ENCODE measurements around the gene PRICKLE1.

PRICKLE1 gene

DNA sequence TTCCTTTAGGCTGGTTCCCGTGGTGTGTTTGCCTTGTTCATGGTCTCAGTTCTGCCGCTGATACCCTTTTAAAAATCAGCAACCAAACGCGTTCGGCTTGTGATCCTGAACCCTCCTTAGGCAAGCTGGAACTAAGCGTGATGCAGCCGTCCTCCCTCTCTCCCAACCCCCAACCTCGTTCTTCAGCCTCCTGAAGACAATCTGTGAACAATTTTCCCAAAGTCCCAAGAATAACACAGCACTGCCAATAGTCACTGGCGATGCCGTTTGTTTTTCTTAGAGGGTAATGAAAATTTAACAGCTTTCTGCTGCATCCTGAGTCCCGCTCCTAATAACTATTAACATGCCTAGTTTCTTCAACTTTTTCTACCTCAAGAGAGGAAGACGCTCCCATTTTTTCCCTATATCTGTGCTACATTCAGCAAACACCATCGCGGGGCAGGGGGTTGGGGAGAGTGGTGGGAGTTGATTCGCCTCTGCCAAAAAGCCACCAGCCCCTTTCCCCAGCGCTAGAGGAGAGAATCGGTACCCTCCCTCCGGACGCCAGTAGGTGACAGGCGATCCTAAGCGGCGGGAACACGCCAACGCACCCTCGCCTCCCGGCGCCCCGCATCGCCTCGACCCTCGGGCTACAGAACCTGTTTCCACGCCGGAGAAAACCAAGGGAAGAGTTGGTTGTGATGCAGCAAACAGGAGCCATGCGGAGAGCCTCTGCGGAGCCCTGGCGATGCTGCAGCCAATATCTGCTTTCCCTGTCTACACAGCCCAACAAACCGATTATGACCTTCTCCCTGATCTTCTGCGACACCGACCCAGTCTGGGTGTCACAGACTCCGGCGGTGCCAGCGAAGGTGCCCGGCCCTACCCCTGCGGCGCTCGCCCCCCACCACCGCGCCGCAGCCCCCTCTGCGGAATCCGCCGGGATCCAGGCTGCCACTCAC, 752 bp downstream of the PRICKLE1 start:
- DNase-seq: no peak

DNA sequence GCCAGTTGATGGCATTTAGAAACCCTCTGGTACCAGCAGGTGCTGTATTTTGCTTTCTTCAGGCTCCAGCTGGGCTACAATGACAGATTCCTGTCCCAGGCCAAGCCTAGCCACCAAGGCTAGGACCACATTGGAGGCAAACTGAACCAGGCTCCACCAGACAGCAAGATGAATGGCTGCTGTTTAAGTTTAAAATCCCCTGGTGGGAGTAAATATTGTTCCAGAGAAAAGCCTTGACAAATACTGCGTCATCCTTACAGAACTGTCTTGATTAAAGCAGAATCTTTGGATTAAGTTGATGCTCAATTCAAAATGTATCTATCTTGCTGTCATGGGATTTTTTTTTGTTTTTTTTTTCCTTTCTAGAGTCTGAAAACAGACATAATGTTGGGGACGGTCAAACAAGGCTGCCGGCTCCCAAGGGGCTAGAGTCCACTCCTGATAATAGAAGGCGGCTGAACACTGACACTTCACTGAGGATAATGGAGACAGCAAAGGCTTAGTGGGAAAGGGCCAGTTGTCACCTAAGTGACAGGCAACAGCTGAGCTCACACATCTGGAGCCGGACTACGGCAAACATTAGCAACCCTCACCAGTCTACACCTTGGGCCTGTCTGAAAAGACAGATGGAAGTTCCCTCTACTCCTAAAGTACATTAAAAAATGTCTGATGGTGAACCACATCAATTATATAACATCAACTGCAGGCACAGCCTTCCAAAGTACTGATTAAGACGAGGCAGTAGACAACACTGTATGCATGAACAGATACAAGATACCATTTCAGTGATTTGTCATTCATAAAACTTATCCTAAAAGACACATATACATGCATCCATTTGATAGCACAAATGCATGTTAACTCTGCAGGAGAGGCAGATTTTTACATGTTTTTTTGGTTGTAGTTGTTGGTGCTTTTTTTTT, 1.7 kb downstream of the PRICKLE1 start:
- no peak for DNase-seq

DNA sequence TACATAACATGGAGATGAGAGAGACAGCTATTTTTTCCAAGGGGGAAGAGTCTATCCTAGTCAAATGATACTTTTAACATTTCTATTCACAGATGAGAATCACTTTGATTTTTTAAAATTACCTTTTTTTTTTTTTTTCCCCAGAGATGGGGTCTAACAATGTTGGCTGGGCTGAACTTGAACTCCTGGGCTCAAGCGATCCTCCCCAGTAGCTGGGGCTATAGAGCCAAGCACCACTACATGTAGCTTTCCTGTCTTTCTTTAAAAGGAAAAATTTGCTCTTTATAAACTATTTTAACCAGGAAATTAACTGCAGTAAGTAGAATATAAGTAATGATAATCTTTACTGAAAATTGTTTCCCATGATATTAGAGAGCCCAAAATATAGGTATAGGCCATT, 3.3 kb downstream of the PRICKLE1 start:
- no peak for DNase-seq

DNA sequence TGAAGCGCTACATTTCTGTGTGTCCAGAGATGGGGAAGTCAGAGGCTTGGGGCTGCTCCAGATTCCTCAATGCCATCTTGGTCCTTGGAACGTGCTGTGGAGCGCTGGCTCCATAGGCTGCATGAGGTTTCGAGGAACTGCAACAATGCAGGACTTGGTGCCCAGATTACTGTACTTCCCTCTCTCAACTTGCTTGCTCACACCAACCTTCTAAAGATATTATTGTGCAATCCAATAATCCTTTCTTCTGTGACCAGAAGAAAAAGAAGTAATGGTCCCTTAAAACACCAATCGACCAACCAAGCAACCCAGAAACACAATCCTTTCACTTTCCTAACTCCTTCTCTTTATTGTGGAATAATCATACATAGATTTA, 3.7 kb downstream of the PRICKLE1 start:
- no peak for DNase-seq

DNA sequence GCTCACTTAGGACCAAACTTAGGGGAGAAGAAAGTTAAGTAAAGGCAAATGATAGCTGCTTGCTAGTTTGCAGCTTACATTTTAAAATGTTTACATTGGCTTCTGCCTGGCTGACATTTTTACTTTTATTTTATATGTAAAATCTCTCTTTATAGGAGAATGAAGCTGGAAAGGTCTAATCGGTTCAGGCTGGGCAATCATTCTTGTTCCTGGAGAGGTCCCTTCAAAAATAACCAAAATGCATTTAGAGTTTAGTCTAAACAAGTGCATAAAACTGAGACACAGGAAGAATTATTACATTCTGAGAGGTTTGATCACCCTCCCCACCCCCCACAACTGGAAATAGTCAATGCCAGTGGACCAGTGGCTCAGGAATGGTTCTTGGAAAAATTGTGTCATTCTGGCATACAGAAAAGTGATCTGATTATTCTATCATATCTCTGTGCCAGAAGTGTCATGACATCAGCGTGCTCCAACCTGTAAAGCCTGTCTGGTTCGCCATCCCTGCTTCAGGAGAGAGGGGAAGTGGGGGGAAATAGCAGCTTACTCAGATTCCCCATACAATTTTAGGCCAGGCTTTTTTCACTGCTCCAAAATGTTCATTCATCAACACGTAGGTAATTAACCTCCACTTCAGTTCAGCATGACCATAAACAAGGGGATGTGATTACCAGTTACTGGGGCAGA, 4.2 kb downstream of the PRICKLE1 start:
- no peak for DNase-seq

DNA sequence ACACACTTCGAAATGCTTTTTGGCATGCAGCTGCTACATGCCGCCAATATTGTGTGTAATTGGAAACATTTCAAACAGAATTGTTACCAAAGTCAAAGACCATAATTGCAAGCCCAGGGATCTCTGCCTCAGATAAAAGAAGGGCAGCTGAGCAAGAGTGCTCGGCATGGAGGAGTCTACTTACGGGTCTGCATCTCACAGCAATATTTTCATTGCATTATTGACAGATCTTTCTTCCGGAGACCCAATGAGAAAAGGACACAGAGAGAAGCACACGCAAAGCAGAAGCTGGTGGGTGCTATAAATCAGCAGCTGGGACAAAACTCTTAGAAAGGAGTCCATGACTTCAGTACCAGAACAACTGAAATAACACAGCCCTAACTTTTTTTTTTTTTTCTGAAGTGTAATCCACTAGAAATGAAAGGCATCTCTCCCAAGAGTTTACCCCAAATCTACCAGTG, 4.9 kb downstream of the PRICKLE1 start:
- no peak for DNase-seq

DNA sequence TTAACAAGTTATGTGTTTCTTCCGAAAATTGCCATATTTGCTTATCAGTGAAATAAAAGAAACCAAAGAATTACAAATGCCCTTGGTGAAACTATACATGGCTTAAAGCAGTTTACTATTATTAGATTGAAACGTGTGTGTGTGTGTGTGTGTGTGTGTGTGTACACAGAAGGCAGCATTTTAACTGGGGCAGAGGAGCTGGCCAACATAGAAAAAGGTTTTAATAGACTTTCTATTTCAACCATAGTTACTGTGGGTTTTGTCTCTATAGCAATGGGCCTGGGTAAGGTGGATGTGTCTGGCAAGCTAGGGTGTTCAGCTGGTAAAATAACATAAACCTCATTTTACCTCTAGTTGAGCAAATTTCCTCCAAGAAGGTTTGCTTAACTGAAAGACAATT, 6.5 kb downstream of the PRICKLE1 start:
- no peak for DNase-seq

DNA sequence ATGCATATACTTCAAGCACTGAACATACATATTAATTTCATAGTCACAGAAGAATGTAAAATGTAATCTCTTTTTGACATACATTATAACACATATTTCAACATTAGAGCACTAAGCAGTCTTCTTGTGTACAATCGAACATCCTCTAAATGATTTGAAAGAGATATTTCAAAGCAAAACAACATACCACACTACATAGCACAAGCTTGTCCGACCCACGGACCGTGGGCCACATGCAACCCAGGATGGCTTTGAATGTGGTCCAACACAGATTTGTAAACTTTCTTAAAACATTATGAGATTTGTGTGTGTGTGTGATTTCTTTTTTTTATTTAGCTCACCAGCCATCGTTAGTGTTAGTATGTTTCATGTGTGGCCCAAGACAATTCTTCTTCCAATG, 7.0 kb downstream of the PRICKLE1 start:
- DNase-seq: no peak

DNA sequence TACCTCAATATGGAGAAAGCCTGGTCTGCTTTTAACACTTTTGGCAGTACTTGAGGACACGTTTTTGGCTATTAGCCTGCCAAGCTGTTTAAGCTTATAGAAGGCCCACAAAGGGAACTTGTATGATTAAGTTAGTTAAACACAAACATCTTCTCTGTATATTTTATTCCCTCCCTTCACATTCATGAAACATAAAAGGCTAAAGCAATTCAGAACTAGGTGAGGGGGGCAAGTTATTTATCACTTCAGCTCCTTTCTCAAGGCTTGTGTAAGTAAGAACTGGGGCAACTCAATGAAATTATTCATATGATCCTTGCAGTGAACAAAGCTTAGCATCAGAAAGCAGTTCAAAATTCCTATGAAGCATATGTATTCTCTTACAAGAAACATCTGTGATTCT, 7.5 kb downstream of the PRICKLE1 start:
- DNase-seq: no peak

DNA sequence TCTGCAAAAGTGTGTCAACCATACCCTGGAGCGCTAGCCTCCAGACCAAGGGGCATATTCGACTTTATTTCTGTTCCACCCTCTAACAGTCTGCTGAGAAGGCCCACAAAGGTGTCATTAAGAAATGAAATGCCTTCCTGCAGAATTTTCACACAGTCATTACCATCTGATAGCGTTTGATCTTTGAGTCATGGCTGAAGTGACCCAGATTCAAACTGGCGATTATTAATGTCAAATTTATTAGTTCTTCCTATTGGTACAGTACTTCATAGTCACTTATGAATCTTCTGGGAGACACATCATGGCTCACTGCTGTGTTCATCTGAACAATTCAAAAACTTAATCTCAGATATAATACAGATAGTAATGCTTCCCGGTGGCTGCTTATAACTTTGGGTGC, 13.2 kb downstream of the PRICKLE1 start:
- DNase-seq: no peak

DNA sequence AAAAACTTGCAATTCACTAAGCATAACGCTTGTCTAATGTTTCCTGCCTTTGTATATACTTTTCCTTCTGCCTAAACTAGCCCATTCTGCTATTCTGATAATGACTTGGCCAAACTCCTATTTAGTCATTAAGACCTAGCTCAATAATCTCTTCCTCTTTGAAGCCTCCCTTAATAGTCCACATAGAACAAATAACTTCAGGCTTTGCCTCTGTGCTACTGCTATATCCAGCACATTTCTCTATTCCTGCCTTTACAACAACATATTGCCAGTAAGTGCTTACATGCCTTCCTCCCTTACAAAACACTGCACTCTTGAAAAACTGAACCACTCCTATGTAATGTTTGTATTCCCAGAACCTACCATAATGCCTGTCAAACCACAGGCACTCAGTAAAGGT, 13.8 kb downstream of the PRICKLE1 start:
- no peak for DNase-seq

DNA sequence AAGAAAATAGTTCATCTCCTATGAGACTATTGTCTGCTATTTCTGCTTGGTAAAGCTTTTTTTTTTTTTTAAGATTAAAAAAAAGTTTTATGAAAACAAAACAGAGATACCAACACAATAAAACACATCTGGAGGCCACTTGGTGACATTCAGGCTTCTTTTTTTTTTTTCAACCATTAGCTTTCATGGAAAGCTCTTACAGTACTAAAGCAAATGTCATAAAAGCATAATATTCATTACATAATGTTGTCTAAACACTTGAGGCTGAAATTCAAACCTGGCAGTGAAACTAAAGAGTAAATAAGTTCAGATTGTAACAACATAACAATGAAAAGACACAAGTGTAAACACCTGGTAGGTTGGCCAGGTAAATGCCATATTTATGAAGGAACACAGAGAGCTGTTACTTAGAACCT, 14.7 kb downstream of the PRICKLE1 start:
- no peak for DNase-seq

DNA sequence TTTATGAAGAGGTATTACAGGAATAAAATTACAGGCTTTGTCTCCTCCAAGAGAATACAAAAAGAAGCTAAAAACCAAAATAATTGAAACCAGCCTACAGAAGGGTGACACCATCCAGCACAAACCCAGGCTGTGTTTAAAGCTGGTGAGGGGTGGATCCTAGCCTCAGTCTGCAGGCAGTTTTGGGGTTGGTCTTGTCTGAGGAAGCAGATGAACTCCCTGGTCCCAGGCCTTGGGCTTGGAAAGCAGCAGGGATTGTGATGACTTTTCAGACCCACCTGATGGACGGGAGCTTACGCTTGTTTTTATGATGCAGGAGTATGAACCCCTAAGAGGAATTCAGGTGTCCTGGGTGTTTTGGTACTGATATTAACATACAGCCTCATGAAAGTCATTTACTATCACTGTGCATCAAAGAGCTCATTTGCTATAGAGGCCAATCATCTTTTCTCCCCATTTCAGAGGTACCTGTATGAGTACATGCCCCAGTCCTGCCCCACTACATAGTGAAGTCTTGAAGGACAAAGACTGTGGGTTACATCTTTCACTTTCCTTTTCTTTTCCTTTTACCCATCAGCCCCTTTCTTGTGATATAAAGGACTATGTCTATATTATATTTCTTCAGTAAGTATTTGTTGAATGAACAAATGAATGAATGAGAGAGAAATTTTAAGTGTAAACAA, 18.1 kb downstream of the PRICKLE1 start:
- DNase-seq: no peak

DNA sequence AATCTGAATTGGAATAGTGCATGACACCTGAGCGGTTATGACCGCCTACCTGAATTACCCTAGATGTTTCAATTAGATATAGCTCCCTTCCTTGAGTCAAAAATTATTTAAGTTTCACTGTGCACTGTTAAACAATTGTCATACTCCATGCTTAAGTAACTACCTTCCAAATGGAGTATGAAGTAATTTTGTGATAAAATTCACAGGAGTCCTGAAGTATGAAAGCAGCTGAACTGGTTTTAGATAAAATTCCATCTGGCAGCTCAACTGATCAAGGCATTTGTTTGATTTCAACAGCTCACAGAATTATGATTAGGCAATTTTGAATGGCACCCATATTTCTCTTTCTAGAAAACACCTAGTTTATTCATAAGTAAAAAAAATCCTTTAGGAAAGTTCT, 19.5 kb downstream of the PRICKLE1 start:
- no peak for DNase-seq

DNA sequence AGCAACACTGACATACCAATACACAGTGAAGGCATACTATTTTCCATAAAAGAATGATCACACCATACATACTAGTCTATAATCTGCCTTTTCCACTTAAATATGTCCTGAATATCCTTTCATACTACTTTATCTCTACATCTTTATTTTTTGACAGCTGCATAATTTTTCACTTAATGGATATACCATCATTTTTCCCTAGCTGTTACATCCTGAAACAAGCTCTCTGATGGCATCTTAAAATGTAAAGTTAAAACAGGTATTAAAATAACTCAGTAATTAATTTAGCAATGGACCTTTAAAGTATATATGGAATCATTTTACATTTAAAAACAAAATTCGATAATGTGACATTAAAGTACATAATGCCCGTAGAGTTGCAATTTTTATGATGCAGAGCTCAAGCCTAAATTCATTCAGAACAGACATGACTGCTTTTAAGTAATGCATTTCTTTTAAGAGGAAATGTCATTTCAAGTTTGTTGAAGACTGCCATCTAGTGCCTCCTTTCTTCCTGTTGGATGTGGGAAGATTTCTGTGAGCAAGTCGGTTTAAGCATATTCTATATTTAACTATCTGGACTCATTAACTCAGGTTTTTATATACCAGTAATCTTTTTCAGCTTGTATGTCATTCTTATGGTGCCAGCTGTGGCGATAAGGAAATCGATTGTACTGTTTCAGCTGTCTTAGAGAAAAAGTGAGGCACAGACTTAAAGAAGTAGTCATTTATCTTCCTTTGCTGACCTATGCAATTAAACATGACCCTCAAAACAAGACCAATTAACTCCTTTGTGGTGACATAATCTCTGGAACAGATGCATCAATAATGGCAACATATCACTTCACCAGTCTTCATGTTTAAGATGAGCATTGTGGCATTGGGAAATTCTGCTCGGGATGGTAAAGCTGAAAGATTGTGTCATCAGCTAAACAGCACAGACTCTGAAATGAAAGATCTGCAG, 20.3 kb downstream of the PRICKLE1 start:
- no peak for DNase-seq

DNA sequence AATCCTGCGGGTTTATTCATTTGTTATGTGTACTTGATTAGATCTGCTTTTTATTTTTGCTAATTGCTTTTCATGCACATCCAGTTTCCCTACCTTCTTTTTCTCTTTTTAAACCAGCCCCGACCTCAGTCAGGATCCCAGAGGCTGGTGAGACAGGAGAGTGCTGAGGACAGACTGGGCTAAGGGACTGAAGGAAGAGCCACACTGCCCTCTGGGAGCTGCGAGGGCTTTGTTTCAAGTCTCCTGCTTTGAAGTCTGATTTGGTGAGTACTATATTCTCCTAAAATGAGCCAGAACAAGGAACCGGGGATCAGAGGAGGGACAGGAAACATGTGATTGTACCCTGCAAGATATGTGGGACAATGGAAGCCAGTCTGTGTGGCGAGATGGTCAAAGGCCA, 23.9 kb downstream of the PRICKLE1 start:
- no peak for DNase-seq

DNA sequence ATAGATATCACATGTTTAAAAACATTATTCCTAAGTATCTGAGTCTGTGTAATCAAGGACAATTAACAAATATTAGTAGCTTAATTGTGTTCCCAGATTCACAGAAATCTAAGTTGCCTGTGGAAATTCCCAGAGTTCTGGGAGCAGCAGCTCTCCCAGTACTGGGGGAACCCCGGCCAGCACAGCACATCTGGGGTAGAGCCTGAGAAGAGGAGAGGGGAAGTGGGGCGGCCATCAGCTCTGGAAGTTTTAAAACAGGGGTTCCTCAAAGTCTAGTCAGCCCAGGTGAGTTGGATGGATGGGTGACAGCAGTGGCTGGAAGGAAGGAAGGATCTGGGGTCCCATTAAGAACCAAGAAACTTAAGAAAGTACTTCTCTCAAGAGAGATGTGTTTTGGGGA, 24.6 kb downstream of the PRICKLE1 start:
- DNase-seq: no peak

DNA sequence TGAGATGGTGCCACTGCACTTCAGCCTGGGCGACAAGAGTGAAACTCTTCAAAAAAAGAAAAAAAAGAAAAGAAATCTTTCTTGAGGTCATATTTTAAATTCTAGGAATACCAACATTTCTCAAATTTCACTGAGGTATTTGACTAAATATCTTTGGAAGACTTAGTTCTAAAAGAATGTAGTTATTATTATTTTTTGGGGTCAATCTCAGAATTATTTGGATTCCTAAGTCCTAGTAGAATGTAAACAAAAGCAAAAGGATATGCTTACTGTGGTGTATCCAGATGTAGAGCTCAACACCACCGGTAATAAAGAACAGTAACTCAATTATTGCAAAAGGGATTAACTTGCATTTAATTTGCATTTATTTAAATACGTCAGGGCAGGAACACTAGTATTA, 25.0 kb downstream of the PRICKLE1 start:
- no peak for DNase-seq

DNA sequence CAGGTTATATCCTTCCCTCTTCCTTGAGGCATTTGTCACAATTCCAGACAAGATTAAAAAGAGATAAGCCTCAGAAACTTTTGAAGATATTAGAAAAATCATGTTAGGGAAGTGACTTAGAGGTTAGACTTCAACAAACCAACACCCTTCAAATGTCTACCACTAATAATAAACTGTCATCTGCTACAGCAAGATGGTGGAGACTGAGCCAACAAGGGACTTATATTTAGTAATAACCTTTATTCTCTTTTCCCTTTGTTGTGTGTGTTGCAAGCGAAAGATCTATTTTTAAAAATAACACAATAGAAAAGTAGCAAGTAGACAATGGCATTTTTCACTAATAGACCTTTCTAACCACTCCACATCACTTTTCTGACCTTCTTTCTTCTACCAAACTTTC, 28.6 kb downstream of the PRICKLE1 start:
- DNase-seq: no peak

DNA sequence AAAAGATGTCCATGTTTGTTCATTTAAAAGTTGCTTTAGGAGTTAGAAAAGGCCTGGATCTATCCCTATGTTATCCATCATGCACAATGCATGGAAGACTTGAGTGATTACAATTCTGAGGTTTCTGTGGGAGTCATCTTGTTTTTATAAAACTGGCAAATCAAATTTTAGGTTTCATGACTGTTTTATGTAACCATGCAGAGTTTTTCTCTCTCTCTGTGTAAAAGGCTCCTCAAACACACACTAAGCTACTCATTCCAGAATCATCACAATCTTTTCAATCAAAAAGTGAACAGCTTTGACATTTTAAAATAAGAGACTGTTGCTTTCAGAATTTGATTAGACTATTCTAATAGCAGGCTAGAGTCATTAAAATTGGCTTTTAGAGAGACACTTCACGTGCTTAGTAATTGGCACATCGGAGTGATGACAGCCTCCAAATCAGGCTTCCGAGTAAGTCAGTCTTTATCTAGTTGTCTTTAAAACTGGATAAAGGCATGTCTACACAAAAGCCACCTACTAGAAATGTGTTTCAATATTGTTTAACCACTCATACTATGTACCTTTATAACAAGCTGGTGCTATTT, 31.9 kb downstream of the PRICKLE1 start:
- no peak for DNase-seq

DNA sequence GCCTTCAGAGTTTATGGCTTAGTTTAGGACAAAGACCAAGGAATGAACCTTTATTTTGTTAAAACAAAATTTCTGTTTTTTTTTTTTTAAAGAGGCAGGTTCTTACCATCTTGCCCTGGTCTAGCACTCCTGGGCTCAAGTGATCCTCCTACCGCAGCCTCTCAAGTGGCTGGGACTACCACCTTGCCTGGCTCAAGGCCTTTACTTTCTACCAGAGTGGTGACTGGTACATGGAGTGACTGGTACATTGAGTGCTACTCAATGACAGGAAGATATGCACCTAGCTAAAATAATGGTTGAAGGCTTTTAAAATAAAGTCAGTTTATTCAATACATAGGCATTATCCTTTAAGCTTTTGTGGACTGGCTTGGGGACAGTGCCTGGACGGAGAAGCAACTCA, 32.6 kb downstream of the PRICKLE1 start:
- DNase-seq: no peak

All from central memory CD4-positive, alpha-beta T cell (primary cell).